Measurements from ENCODE around the gene CTNS. TPM values are rescaled to one million over a fixed set of nuclear protein-coding genes. Genes with fewer than 3 reads are reported as not detected.

Gene CTNS
- total RNA-seq, 1 experiment from 2014 or later, result 7.9 TPM

DNA sequence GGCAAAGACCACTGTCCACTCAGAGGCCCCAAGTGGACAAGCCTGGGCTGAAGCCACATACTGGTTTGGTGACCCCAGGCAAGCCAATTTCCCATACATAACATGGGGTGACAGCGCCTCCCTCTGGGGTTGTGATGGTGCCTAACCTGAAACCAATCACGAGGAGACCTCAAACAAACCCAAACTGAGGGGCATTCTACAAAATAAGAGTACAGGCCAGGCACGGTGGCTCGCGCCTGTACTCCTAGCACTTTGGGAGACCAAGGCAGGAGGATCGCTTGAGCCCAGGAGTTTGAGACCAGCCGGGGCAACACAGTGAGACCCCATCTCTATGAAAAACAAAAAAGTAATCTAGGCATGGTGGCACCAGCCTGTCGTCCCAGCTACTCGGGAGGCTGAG is 55.8 kb downstream of the CTNS start:
- no TSS peak for BruUV-seq (replicated peaks)
- Histone ChIP-seq H3K9me2 (ENCODE audit: insufficient read depth) (no peaks in the 10 kb centered on the region), H2AFZ (ENCODE audit: low read depth, low read length, poor library complexity, severe bottlenecking) (no peak overlapping the region), H3K4me2 (ENCODE audit: low read length) (no peak overlapping the region), H3K27ac (ENCODE audit: low read depth, low read length) (no peak overlapping the region), H4K20me1 (ENCODE audit: insufficient read depth) (no peaks in the 10 kb centered on the region), H3K79me2 (ENCODE audit: insufficient read depth, low read length) (no peaks in the 10 kb centered on the region), H3K27me3 (ENCODE audit: insufficient read depth, low read length) (no peaks in the 10 kb centered on the region), H3K9me3 (ENCODE audit: control insufficient read depth in 1 of 2, insufficient read depth in 1 of 2, low read depth in 1 of 2, low read length in 2 of 2) (no peaks in the 10 kb centered on the region), H3K36me3 (ENCODE audit: control insufficient read depth in 1 of 2, insufficient read depth in 2 of 2, low read length in 2 of 2) (no peaks in the 10 kb centered on the region), H3K9ac (ENCODE audit: low read length) (no peak overlapping the region), H3K4me3 (replicated peaks in 1 of 2; ENCODE audit: low read depth in 1 of 2, low read length in 2 of 2) (no peak overlapping the region), H3K4me1 (ENCODE audit: control insufficient read depth in 1 of 2, insufficient read depth in 2 of 2, low read length in 2 of 2) (peaks cover 0 to 11% of the 10 kb centered on the region in 2 experiments; a peak in 2 of 4 replicates)
- TF ChIP-seq, protein P1, sequence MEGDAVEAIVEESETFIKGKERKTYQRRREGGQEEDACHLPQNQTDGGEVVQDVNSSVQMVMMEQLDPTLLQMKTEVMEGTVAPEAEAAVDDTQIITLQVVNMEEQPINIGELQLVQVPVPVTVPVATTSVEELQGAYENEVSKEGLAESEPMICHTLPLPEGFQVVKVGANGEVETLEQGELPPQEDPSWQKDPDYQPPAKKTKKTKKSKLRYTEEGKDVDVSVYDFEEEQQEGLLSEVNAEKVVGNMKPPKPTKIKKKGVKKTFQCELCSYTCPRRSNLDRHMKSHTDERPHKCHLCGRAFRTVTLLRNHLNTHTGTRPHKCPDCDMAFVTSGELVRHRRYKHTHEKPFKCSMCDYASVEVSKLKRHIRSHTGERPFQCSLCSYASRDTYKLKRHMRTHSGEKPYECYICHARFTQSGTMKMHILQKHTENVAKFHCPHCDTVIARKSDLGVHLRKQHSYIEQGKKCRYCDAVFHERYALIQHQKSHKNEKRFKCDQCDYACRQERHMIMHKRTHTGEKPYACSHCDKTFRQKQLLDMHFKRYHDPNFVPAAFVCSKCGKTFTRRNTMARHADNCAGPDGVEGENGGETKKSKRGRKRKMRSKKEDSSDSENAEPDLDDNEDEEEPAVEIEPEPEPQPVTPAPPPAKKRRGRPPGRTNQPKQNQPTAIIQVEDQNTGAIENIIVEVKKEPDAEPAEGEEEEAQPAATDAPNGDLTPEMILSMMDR (IDR thresholded peaks at IDR 0.05 in 2 of 3, conservative IDR thresholded peaks at IDR 0.05 in 1 of 3; ENCODE audit: borderline replicate concordance in 1 of 3, insufficient read depth in 1 of 3, low read depth in 2 of 3, low read length in 2 of 3), result peak; percentile 9 to 36 (median 31); a peak in 3 of 6 replicates
- peak; percentile 23; the same call in 1 of the 2 replicates for TF ChIP-seq RAD21 (IDR thresholded peaks at IDR 0.05; ENCODE audit: low read depth)
- TF ChIP-seq JUND (IDR thresholded peaks at IDR 0.05), result no peak
- intact Hi-C loops (cut with micrococcal nuclease), result no loop called here
- POLR2A ChIA-PET, result no interaction called here
- CTCF ChIA-PET, result interaction anchor here (1.0 to 1.3 kb wide), 2 partner anchors 10 to 14 kb away, joined by 3 to 5 read pairs; no protein-coding TSS in a partner anchor
- no peak for DNase-seq (ENCODE audit: low read depth, low spot score)
- no peak for ATAC-seq
- RAD21 ChIA-PET (ENCODE audit: low non-redundant PET in 1 of 2, low total read pairs in 2 of 2, uncharacterized antibody in 2 of 2, unreplicated experiment in 2 of 2), result no interaction called here

DNA sequence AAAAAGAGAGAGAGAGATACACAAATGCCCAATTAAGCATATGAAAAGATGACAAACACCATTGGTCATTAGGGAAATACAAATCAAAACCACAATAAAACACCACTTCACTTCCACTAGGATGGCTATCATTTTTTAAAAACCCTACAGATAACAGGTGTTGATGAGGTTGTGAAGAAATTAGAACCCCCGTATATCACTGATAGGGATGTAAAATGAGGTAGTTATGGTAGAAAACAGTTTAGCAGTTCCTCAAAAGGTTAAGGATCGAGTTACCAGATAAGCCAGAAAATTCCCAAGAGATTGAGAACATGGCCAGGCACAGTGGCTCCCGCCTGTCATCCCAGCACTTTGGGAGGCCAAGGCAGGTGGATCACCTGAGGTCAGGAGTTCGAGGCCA is 56.6 kb downstream of the CTNS start:
- no peak for DNase-seq (ENCODE audit: low read depth, low spot score)
- Histone ChIP-seq H3K4me2 (ENCODE audit: low read length) (no peak overlapping the region), H3K79me2 (ENCODE audit: insufficient read depth, low read length) (no peaks in the 10 kb centered on the region), H3K9me2 (ENCODE audit: insufficient read depth) (no peaks in the 10 kb centered on the region), H4K20me1 (ENCODE audit: insufficient read depth) (no peaks in the 10 kb centered on the region), H3K4me1 (ENCODE audit: control insufficient read depth in 1 of 2, insufficient read depth in 2 of 2, low read length in 2 of 2) (peaks cover 0 to 11% of the 10 kb centered on the region in 2 experiments; a peak in 2 of 4 replicates), H3K36me3 (ENCODE audit: control insufficient read depth in 1 of 2, insufficient read depth in 2 of 2, low read length in 2 of 2) (no peaks in the 10 kb centered on the region), H3K27me3 (ENCODE audit: insufficient read depth, low read length) (no peaks in the 10 kb centered on the region), H3K4me3 (replicated peaks in 1 of 2; ENCODE audit: low read depth in 1 of 2, low read length in 2 of 2) (no peak overlapping the region), H2AFZ (ENCODE audit: low read depth, low read length, poor library complexity, severe bottlenecking) (no peak overlapping the region), H3K9me3 (ENCODE audit: control insufficient read depth in 1 of 2, insufficient read depth in 1 of 2, low read depth in 1 of 2, low read length in 2 of 2) (peaks cover 4 to 5% of the 10 kb centered on the region in 2 experiments; a peak in 2 of 4 replicates), H3K27ac (ENCODE audit: low read depth, low read length) (no peak overlapping the region), H3K9ac (ENCODE audit: low read length) (no peak overlapping the region)
- ChIA-PET CTCF (no interaction called here), RAD21 (ENCODE audit: low non-redundant PET in 1 of 2, low total read pairs in 2 of 2, uncharacterized antibody in 2 of 2, unreplicated experiment in 2 of 2) (no interaction called here), POLR2A (no interaction called here)
- intact Hi-C loops (cut with micrococcal nuclease), result no loop called here
- no peak for ATAC-seq
- no TSS peak for BruUV-seq (replicated peaks)
- no peak for TF ChIP-seq ZNF274 (IDR thresholded peaks at IDR 0.05; ENCODE audit: low read depth, low read length)
- no peak for TF ChIP-seq RAD21 (IDR thresholded peaks at IDR 0.05; ENCODE audit: low read depth)
- TF ChIP-seq SP1 (IDR thresholded peaks at IDR 0.05; ENCODE audit: low read depth), result no peak
- no peak for TF ChIP-seq ZFX (IDR thresholded peaks at IDR 0.05)
- no peak for TF ChIP-seq POLR2A (IDR thresholded peaks at IDR 0.05; ENCODE audit: borderline replicate concordance, extremely low read depth, insufficient read depth, insufficient read length)
- TF ChIP-seq YY1 (IDR thresholded peaks at IDR 0.05; ENCODE audit: extremely low read depth, insufficient replicate concordance, low read depth, low read length), result no peak
- TF ChIP-seq, protein P2, sequence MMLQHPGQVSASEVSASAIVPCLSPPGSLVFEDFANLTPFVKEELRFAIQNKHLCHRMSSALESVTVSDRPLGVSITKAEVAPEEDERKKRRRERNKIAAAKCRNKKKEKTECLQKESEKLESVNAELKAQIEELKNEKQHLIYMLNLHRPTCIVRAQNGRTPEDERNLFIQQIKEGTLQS (IDR thresholded peaks at IDR 0.05), result no peak
- TF ChIP-seq ELF1 (IDR thresholded peaks at IDR 0.05; ENCODE audit: borderline replicate concordance, low read depth), result no peak
- TF ChIP-seq SIN3A (IDR thresholded peaks at IDR 0.05; ENCODE audit: low read depth), result no peak
- TF ChIP-seq, protein P1 (IDR thresholded peaks at IDR 0.05 in 2 of 3, conservative IDR thresholded peaks at IDR 0.05 in 1 of 3; ENCODE audit: borderline replicate concordance in 1 of 3, insufficient read depth in 1 of 3, low read depth in 2 of 3, low read length in 2 of 3), result no peak
- TF ChIP-seq CEBPB (IDR thresholded peaks at IDR 0.05; ENCODE audit: low read depth), result no peak
- no peak for TF ChIP-seq FOSL1 (IDR thresholded peaks at IDR 0.05; ENCODE audit: low read depth)
- no peak for TF ChIP-seq TCF7L2 (IDR thresholded peaks at IDR 0.05; ENCODE audit: borderline replicate concordance, extremely low read depth, insufficient read depth, insufficient read length)

All from HCT116 (cell line).